AG09309 (cell line): ENCODE results near the gene ADIPOR2.

ENCODE experiments used
- DNase-seq: peaks from one replicate; pipeline ENCODE4 v3.0.0-alpha.2; 2010; ENCODE audit warnings: low read depth
- H3K4me3 ChIP-seq: 2 replicates; pipeline ENCODE4 v1.5.1; 2011; ENCODE audit warnings: mild to moderate bottlenecking, low read depth, low read length, moderate library complexity; ENCODE audit not compliant: control insufficient read depth
- CTCF ChIP-seq: IDR thresholded peaks from 2 replicates; pipeline ENCODE4 v1.5.1; 2011; ENCODE audit warnings: mild to moderate bottlenecking, low read depth, low read length, inconsistent platforms; ENCODE audit not compliant: insufficient read depth, control insufficient read depth; ENCODE audit errors: missing control alignments

The ADIPOR2 gene

GRCh38 chr12:1690578-1691122 lies at the start of gene ADIPOR2:
ADIPOR2 (plus strand) TSS chr12:1691070; CDS start chr12:1754344, 63,274 bp downstream.
- DNase-seq = peak; percentile 80
- no peak for TF ChIP-seq CTCF
- peak within 1 kb of the TSS; percentile 90 for H3K4me3 ChIP-seq

- TF ChIP-seq CTCF = no peak
- no peak for DNase-seq
- no peak overlapping the region for H3K4me3 ChIP-seq
These were observed 48.4 kb upstream of the ADIPOR2 start for GRCh38 chr12:1642513-1642912.

- no peak overlapping the region for H3K4me3 ChIP-seq
- DNase-seq = no peak
- TF ChIP-seq CTCF = no peak
These were observed 47.8 kb upstream of the ADIPOR2 start for GRCh38 chr12:1643043-1643442.

GRCh38 chr12:1643905-1644533 lies 46.9 kb upstream of the ADIPOR2 start:
- DNase-seq = no peak
- no peak for TF ChIP-seq CTCF

GRCh38 chr12:1644534-1645438 lies 46.1 kb upstream of the ADIPOR2 start:
- DNase-seq = no peak
- TF ChIP-seq CTCF = no peak
- H3K4me3 ChIP-seq = no peak overlapping the region

More at GRCh38 chr12:1643905-1644533, 46.9 kb upstream of the ADIPOR2 start:
- no peak overlapping the region for H3K4me3 ChIP-seq

GRCh38 chr12:1645819-1646218 lies 45.1 kb upstream of the ADIPOR2 start:
- DNase-seq = no peak

More at GRCh38 chr12:1645819-1646218, 45.1 kb upstream of the ADIPOR2 start:
- no peak for TF ChIP-seq CTCF
- no peak overlapping the region for H3K4me3 ChIP-seq
